DMS114 treated with DMSO at 0.1 percent for 48 hours (cell line): Measurements from ENCODE around the gene ZNF689.
"Not testable (repeated sequence)": the region's sequence is repeated elsewhere in the genome, so short reads cannot be mapped to it uniquely, and the experiment has no call there.

Experiments
- DNase-seq: peaks from one replicate; lab custom pipeline; 2025; ENCODE audit not compliant: unreplicated experiment; lab: John Stamatoyannopoulos, UW

Gene ZNF689

GRCh38 chr16:30601966-30602365 lies 8.2 kb downstream of the ZNF689 start:
- no peak for DNase-seq

GRCh38 chr16:30600929-30601328 lies 9.3 kb downstream of the ZNF689 start:
- no peak for DNase-seq

GRCh38 chr16:30600215-30600614 lies 10.0 kb downstream of the ZNF689 start:
- DNase-seq, result no peak

GRCh38 chr16:30592871-30593270 lies 17.3 kb downstream of the ZNF689 start:
- no peak for DNase-seq

- DNase-seq, result not testable (repeated sequence)
These were observed 19.3 kb downstream of the ZNF689 start for GRCh38 chr16:30590869-30591268.

GRCh38 chr16:30589582-30589981 lies 20.6 kb downstream of the ZNF689 start:
- DNase-seq, result not testable (repeated sequence)

- DNase-seq, result no peak
These were observed 21.5 kb downstream of the ZNF689 start for GRCh38 chr16:30588651-30589050.

- DNase-seq, result peak; percentile 98
These were observed 24.6 kb downstream of the ZNF689 start, which contains the start of gene ZNF785 for GRCh38 chr16:30585400-30586191. Gene ZNF785 (minus strand): TSS chr16:30585697. CDS start chr16:30585611, 86 bp downstream.

- no peak for DNase-seq
These were observed 25.2 kb downstream of the ZNF689 start for GRCh38 chr16:30585022-30585399.

GRCh38 chr16:30582611-30583340 lies 27.4 kb downstream of the ZNF689 start:
- DNase-seq, result no peak

- DNase-seq, result no peak
These were observed 28.7 kb downstream of the ZNF689 start for GRCh38 chr16:30581457-30581856.

- DNase-seq, result no peak
These were observed 35.5 kb downstream of the ZNF689 start for GRCh38 chr16:30574678-30575077.

GRCh38 chr16:30571445-30572322 lies 38.5 kb downstream of the ZNF689 start, which contains the start of gene ZNF688:
Gene ZNF688 (minus strand): TSS chr16:30571714. CDS start chr16:30571629, 85 bp downstream.
- peak; percentile 96 for DNase-seq

- no peak for DNase-seq
These were observed 39.3 kb downstream of the ZNF689 start for GRCh38 chr16:30570636-30571444.

- DNase-seq, result no peak
These were observed 40.2 kb downstream of the ZNF689 start for GRCh38 chr16:30569746-30570635.

GRCh38 chr16:30569281-30569680 lies 40.9 kb downstream of the ZNF689 start:
- no peak for DNase-seq

GRCh38 chr16:30567991-30568638 lies 42.1 kb downstream of the ZNF689 start:
- DNase-seq, result no peak

- no peak for DNase-seq
These were observed 42.8 kb downstream of the ZNF689 start for GRCh38 chr16:30567160-30567990.
